SU-DHL-6 (cell line): ENCODE data around the gene OXCT1.

ENCODE experiments used
- CTCF ChIP-seq: fragments of 200-600 bp; sonication (generic); IDR thresholded peaks from one replicate; pipeline ENCODE4 v1.5.1; 2017; ENCODE audit warnings: antibody characterized with exemption, mild to moderate bottlenecking, low read length, moderate library complexity; ENCODE audit not compliant: insufficient read depth, poor library complexity, severe bottlenecking
- EZH2phosphoT487 ChIP-seq: fragments of 200-600 bp; sonication (generic), shearing (Covaris generic); conservative IDR thresholded peaks from 2 replicates; pipeline ENCODE4 v1.6.1; 2018; ENCODE audit warnings: mild to moderate bottlenecking, antibody characterized with exemption, low read length, moderate library complexity, mixed read lengths

DNA sequence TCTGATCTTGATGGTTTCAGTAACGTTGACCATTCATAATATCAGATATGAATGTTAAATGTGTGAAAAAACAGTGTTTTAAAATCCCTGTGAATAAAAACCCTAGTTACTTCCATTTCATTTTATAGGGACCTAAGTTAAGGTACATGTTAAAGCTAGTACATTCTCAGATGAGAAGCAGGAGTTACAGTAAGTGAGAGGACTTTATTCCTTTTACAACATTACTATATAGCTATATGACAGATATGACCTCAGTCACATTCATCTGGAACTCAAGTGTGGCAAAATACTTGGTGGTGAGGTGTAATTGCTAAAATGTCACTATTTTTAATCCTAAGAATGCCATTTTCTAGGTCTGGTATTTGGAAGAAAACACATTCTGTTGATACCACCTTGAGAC, 96.4 kb downstream of the OXCT1 start:
- no peak for TF ChIP-seq CTCF
- no peak for TF ChIP-seq EZH2phosphoT487
